PC-3 (cell line): ENCODE measurements around the gene UBE2D4.

Experiments
- EZH2 ChIP-seq: fragments of 300-600 bp; sonication (generic); IDR thresholded peaks from one replicate; pipeline ENCODE4 v1.6.1; 2017; ENCODE audit warnings: antibody characterized with exemption, mild to moderate bottlenecking, low read length; ENCODE audit not compliant: unreplicated experiment
- EZH2phosphoT487 ChIP-seq: fragments of 300-600 bp; sonication (generic); IDR thresholded peaks from 2 replicates; pipeline ENCODE4 v1.6.1; 2018; ENCODE audit warnings: mild to moderate bottlenecking, antibody characterized with exemption, low read length, borderline replicate concordance
- TF ChIP-seq, protein P1 (sequence below): fragments of 300-600 bp; sonication (generic); conservative IDR thresholded peaks from 2 replicates; pipeline ENCODE4 v1.5.1; 2017; ENCODE audit warnings: antibody characterized with exemption, low read depth, mild to moderate bottlenecking, low read length

DNA sequence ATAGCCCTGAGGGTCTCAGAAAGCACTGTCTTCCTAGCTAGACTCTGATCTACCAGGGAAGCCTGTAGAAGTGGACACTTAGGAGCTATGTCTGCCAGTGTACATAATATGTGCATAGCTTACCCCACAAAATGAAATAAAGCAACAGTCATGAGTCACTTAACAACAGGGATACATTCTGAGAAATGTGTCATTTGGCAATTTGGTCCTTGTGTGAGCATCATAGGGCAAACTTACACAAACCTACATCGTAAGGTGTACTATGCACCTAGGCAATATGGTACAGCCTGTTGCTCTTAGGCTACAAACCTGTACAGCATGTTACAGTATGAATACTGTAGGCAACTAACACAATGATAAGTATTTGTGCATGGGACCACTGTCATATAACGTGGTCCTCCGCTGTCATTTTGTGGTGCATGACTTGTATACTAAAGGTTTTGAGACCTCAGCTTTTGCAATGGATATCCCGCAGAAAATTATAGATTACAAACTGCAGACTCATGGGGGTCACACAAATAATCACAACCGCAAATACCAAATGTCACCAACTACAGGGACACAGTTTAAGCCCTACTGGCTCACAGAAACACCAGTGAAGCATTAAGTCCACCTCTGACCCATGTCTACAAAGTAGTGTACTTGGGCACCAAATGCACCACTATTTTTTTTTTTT lies 21.6 kb upstream of the UBE2D4 start:
- TF ChIP-seq EZH2 (no peak), EZH2phosphoT487 (no peak)
- TF ChIP-seq, protein P1, sequence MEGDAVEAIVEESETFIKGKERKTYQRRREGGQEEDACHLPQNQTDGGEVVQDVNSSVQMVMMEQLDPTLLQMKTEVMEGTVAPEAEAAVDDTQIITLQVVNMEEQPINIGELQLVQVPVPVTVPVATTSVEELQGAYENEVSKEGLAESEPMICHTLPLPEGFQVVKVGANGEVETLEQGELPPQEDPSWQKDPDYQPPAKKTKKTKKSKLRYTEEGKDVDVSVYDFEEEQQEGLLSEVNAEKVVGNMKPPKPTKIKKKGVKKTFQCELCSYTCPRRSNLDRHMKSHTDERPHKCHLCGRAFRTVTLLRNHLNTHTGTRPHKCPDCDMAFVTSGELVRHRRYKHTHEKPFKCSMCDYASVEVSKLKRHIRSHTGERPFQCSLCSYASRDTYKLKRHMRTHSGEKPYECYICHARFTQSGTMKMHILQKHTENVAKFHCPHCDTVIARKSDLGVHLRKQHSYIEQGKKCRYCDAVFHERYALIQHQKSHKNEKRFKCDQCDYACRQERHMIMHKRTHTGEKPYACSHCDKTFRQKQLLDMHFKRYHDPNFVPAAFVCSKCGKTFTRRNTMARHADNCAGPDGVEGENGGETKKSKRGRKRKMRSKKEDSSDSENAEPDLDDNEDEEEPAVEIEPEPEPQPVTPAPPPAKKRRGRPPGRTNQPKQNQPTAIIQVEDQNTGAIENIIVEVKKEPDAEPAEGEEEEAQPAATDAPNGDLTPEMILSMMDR = no peak
